NCI-H187 treated with DMSO at 0.1 percent for 48 hours (cell line): ENCODE measurements around the gene EPHB1.
"Not testable (repeated sequence)": the region's sequence is repeated elsewhere in the genome, so short reads cannot be mapped to it uniquely, and the experiment has no call there.

ENCODE experiments used
- DNase-seq: peaks from one replicate; lab custom pipeline; 2025; lab: John Stamatoyannopoulos, UW

The EPHB1 gene

GRCh38 chr3:135215516-135215915, 420.5 kb downstream of the EPHB1 start:
- no peak for DNase-seq

GRCh38 chr3:135216659-135217058, 421.6 kb downstream of the EPHB1 start:
- no peak for DNase-seq

- DNase-seq = no peak
These were observed 422.7 kb downstream of the EPHB1 start for GRCh38 chr3:135217730-135218129.

GRCh38 chr3:135218304-135218703, 423.2 kb downstream of the EPHB1 start:
- no peak for DNase-seq

GRCh38 chr3:135218782-135219181, 423.7 kb downstream of the EPHB1 start:
- no peak for DNase-seq

- DNase-seq = no peak
These were observed 429.8 kb downstream of the EPHB1 start for GRCh38 chr3:135224815-135225362.

GRCh38 chr3:135226057-135226456, 431.0 kb downstream of the EPHB1 start:
- DNase-seq = no peak

- no peak for DNase-seq
These were observed 433.1 kb downstream of the EPHB1 start for GRCh38 chr3:135228201-135228600.

- peak; percentile 42 for DNase-seq
These were observed 434.0 kb downstream of the EPHB1 start for GRCh38 chr3:135229018-135229495.

GRCh38 chr3:135231737-135232136, 436.7 kb downstream of the EPHB1 start:
- peak; percentile 28 for DNase-seq

GRCh38 chr3:135232226-135232625, 437.2 kb downstream of the EPHB1 start:
- DNase-seq = no peak

- DNase-seq = not testable (repeated sequence)
These were observed 438.4 kb downstream of the EPHB1 start for GRCh38 chr3:135233476-135233875.

GRCh38 chr3:135235541-135235940, 440.5 kb downstream of the EPHB1 start:
- DNase-seq = no peak

GRCh38 chr3:135237371-135238143, 442.5 kb downstream of the EPHB1 start:
- DNase-seq = no peak

- no peak for DNase-seq
These were observed 443.3 kb downstream of the EPHB1 start for GRCh38 chr3:135238236-135238830.

GRCh38 chr3:135238871-135239614, 444.0 kb downstream of the EPHB1 start:
- no peak for DNase-seq

GRCh38 chr3:135239615-135239884, 444.5 kb downstream of the EPHB1 start:
- DNase-seq = no peak

- no peak for DNase-seq
These were observed 445.4 kb downstream of the EPHB1 start for GRCh38 chr3:135240426-135240825.

- DNase-seq = no peak
These were observed 447.2 kb downstream of the EPHB1 start for GRCh38 chr3:135242285-135242684.

- DNase-seq = peak; percentile 42
These were observed 448.6 kb downstream of the EPHB1 start for GRCh38 chr3:135243616-135244015.

GRCh38 chr3:135246027-135246426, 451.0 kb downstream of the EPHB1 start:
- no peak for DNase-seq

- no peak for DNase-seq
These were observed 453.2 kb downstream of the EPHB1 start for GRCh38 chr3:135248213-135248612.

- DNase-seq = no peak
These were observed 454.1 kb downstream of the EPHB1 start for GRCh38 chr3:135249186-135249585.
